Left forelimb (tissue), 1 donor: ENCODE results near the gene TMEM128.
"Not testable (repeated sequence)": the region's sequence is repeated elsewhere in the genome, so short reads cannot be mapped to it uniquely, and the experiment has no call there.

Source experiments
- DNase-seq: peaks from one replicate; pipeline ENCODE4 v3.0.0-alpha.2; 2018; ENCODE audit warnings: low spot score

The TMEM128 gene

GRCh38 chr4:4254666-4255065, 6.6 kb upstream of the TMEM128 start:
- no peak for DNase-seq

DNA sequence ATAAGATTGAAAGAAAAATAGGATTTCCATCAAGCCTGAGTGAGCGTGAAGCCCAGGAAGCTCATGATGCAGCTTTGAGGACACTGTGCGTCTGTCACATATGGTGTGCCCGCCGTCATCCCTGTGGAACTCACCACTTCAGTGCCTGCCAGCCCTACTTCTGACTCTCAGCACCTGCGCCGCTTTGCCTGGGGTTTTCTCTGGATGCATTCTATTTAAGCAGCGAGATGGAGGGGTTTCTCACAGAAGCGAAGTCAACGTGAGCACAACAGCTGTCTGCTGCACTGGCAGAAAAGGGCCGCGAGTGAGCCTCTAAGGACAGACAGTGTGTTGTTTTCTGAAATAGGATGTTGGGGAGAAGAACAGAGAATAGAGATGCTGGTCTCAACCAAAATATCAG, 6.2 kb upstream of the TMEM128 start:
- DNase-seq: no peak

GRCh38 chr4:4249866-4250265, 1.8 kb upstream of the TMEM128 start:
- no peak for DNase-seq

GRCh38 chr4:4249342-4249741, 1.3 kb upstream of the TMEM128 start:
- DNase-seq: not testable (repeated sequence)

- no peak for DNase-seq
Measured at GRCh38 chr4:4248885-4249203, 821 bp upstream of the TMEM128 start.

GRCh38 chr4:4247696-4248028, 361 bp downstream of the TMEM128 start:
- DNase-seq: no peak

DNA sequence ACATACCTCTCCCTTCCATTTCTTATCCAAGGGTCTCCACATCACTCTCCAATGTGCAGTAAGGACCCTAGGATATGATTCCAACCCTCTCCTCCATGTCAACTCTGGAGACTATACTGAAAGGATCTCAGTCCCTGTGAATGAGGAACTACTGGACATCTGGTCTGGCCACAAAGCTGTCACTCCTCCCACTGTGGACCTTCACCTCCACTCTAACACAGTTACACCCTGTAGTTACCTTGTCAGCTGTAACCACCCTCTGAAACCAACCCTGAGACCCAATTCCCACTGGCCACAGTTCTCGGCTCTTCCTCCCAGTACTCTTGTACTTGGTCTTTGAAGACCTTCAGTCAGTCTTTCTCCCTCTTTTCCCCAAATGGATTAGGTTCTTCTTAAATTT, 2.9 kb downstream of the TMEM128 start:
- DNase-seq: no peak

GRCh38 chr4:4239551-4239950, 8.5 kb downstream of the TMEM128 start:
- not testable (repeated sequence) for DNase-seq

GRCh38 chr4:4233610-4234009, 14.4 kb downstream of the TMEM128 start:
- DNase-seq: no peak

DNA sequence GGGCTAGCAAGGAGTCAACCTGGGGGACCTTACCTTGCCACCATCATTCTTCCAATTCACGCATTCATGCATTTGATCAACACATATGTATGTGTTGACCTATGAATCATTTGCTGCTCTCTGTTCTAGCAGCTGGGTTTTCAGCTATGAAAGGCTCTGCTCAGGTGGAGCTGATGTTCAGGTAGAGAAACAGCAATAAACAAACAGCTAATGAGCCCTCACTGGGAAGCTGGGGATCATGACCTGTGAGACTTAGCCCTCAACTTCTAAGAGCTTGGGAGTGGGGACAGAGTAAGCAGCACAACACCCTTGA, 19.7 kb downstream of the TMEM128 start:
- no peak for DNase-seq

DNA sequence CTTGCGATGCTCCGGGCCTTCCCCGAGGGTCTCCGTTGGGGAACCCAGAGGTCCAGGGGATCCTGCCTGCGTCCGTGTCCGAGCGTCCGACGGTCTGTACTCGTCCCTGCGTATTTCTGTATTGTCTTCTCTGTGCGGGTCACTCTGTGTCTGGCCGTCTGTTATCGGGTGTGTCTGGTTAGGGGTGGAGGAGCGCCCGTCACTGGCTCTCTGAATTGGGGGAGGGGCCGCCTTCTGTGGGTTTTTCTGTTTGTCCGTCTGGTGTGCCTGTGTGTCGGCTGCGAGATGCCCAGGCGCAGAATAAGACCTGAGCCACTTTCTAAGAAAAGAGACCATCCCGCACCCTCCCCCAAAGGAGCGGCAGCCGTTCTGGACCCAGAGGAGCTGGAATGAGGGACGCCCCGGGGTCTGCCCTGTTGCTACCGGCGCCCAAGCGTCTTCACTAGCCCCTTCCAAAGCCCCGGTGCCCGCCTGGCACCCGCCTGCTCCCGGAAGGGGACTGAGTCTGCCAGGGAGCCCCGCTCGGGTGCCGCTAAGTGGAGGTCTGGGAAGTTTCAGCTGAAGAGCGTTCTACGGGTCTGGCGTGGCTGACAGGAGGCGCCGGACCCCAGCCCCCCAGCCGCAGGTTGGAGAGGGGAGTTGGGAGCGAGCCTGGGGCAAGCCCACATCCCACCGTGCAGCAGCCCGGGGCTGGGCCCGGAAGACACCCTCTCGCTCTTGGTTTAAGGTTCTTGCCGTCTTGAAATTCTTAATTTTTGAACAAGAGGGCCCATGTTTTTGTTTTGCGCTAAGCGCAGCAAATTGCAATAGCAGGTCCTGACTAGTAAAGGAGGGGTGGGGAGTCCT, 20.3 kb downstream of the TMEM128 start:
- no peak for DNase-seq

DNA sequence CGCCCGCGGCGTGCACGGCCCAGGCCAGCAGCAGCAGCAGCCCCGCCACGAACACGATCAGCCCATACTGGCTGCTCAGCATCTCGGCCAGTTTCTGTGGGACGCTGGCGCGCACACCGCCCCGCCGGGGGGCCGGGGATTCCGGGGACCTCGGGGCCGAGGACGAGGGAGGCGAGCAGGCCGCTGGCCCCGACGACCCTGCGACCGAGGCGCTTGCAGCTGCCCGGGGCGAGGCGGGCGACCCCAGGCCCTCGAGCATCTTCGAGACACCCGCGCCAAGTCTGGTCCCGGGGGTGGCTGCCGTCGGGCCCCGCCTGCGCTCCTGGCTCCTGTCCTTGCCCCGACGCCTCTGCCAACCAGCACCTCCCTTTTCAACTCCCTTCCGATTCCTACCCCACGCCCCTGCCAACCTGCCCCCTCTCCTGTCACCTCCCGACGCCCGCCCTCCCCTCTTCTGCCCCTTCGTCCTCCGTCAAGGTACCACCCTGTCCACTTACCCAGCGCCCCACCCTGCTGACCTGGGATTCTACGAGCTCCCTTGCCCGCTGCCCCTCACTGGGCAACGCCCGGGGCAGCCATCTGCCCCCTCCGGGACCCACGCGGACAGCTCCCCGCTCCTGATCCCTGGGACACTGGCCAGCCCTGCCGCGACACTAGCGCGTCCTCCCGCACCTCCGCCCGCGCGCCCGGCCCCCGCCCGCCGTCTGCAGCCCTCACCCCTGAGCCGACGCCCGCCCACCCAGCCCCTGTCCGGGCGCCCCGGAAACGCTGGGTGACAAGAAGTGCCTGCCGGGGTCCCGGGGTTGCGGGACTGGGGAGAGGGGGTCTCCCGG, 21.2 kb downstream of the TMEM128 start, which contains the start of gene OTOP1:
TSS of gene OTOP1 (minus strand) at position 324 of the 833 bp plus-strand sequence. CDS start at position 259, 65 bp downstream.
- DNase-seq: no peak

GRCh38 chr4:4225915-4226605, 22.0 kb downstream of the TMEM128 start:
- DNase-seq: no peak

DNA sequence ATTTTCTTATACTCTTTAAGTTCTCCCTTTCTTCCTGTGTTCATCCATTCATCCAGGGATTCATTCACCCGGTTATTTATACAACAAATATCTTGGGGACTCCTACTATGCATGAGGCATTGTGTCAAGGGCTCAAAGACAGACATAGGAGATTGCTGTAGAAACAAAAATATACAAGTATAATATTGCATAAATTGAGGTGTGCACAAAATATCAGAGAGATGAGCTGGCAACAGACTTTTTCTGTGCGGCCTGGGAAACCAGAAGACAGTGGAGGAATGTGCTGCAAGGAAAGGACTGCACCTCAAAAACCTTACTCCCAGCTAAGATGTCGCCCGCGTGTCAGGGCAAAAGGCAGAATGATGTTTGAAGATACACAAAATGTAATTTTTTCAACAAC, 30.9 kb downstream of the TMEM128 start:
- DNase-seq: no peak

- no peak for DNase-seq
Measured at GRCh38 chr4:4216648-4217047, 31.4 kb downstream of the TMEM128 start.

- DNase-seq: not testable (repeated sequence)
Measured at GRCh38 chr4:4213674-4214073, 34.3 kb downstream of the TMEM128 start.

GRCh38 chr4:4206204-4206603, 41.8 kb downstream of the TMEM128 start:
- no peak for DNase-seq

DNA sequence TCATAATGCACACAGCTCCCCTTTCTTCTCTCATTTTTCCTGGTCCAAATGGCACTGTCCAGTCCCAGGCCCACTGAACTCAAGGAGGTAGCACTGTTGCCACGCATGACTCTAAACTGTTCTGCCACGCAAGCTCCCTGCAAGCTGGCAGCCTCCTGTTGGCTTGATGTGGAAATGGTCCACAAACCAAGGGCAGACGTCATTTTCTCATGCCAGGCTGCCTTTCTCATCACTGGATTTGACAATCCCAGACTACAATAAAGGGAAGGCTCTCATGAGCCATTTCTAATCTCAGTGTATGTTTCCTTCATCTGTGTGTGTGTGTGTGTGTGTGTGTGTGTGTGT, 43.6 kb downstream of the TMEM128 start:
- no peak for DNase-seq

DNA sequence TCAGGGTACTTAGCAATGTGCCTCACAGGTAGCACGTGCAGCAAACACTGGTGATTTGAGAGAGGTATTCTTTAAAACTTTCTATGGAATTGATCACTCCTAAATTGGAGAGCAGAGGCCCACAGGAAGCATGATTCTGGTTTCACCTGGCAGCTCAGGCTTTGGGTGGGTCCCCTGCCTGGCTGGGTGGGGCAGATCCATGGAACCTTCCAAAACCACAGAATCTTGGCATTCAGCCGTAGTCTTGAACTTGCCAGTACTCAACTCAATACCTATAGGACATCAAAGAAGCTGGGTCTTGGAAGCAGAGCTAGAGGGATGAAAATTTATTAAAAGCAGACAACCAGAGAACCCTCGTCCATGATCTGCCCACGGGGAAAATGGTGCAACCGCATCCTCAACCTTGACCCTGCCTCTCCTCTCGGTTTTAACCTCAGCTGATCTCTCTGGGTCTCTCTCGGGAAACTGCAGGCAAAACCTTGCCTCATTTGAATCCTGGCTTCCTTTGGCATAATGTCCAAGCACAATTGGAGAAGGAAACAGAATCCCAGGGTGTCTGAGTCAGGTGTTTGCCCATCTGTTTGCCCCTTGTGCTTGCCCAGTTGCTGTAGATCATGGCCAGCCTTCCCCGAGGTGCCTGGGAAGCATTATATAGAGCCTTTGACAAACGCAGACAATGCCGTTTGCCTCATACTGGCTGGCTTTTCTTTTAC, 44.2 kb downstream of the TMEM128 start:
- DNase-seq: no peak

DNA sequence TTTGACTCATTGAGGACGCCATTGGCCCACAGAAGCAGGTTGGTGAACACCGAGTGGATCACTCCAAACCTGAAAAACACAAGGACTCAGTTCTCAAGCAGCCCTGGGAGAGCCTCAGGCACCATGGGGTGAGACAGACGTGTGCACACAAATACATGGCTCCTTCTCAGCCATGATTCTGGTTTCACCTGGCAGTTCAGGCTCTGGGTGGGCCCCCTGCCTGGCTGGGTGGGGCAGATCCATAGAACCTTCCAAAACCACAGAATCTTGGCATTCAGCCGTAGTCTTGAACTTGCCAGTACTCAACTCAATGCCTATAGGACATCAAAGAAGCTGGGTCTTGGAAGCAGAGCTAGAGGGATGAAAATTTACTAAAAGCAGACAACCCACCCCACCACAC, 45.5 kb downstream of the TMEM128 start:
- DNase-seq: no peak

DNA sequence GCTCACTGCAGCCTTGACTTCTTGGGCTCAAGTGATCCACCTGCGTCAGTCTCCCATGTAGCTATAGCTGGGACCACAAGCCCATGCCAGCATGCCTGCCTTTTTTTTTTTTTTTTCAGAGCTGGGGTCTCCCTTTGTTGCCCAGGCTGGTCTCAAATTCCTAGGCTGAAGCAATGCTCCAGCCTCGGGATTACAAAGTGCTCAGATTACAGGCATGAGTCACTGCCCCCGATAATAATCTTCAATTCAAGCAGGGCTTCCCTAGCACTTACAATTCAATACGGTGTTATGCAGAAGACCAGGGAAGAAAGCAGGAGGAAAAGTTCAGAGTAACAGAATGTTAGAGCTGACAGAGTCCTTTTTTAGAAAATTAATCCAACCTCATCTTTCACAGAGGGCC, 47.4 kb downstream of the TMEM128 start:
- no peak for DNase-seq

GRCh38 chr4:4195354-4195753, 52.7 kb downstream of the TMEM128 start:
- no peak for DNase-seq
